Activated CD4-positive, alpha-beta T cell treated with anti-CD3 and anti-CD28 coated beads, Interleukin-2, Interleukin-6, amounts not matched to agents 100 ng/mL and 50 ng/mL, durations not matched to agents 16 hours and 8 hours (primary cell): Measurements from ENCODE around the gene COPRS.

ENCODE experiments used
- DNase-seq: peaks from one replicate; pipeline ENCODE4 v3.0.0-alpha.2; 2020

Gene COPRS

GRCh38 chr17:31858642-31859486 is at the start of gene COPRS:
Gene COPRS (minus strand): TSS chr17:31859244. CDS start chr17:31859199, 45 bp downstream.
- peak; percentile 89 for DNase-seq

GRCh38 chr17:31908386-31908785 is 49.3 kb upstream of the COPRS start:
- DNase-seq: no peak

- DNase-seq: no peak
Observed at GRCh38 chr17:31907342-31907962, 48.4 kb upstream of the COPRS start.

GRCh38 chr17:31903401-31903800 is 44.4 kb upstream of the COPRS start:
- DNase-seq: no peak

- DNase-seq: peak; percentile 55
Observed at GRCh38 chr17:31902693-31903092, 43.6 kb upstream of the COPRS start.

GRCh38 chr17:31900877-31901276 is 41.8 kb upstream of the COPRS start:
- DNase-seq: peak; percentile 15

- no peak for DNase-seq
Observed at GRCh38 chr17:31888124-31888523, 29.1 kb upstream of the COPRS start.

- DNase-seq: no peak
Observed at GRCh38 chr17:31882571-31882970, 23.5 kb upstream of the COPRS start.

GRCh38 chr17:31880311-31880710 is 21.3 kb upstream of the COPRS start:
- no peak for DNase-seq

- DNase-seq: no peak
Observed at GRCh38 chr17:31878703-31879073, 19.6 kb upstream of the COPRS start.

GRCh38 chr17:31877911-31878702 is 19.1 kb upstream of the COPRS start:
- peak; percentile 38 for DNase-seq

GRCh38 chr17:31877341-31877740 is 18.3 kb upstream of the COPRS start:
- no peak for DNase-seq

- no peak for DNase-seq
Observed at GRCh38 chr17:31875081-31875480, 16.0 kb upstream of the COPRS start.

- no peak for DNase-seq
Observed at GRCh38 chr17:31869797-31870568, 10.9 kb upstream of the COPRS start.

- DNase-seq: no peak
Observed at GRCh38 chr17:31869031-31869430, 10.0 kb upstream of the COPRS start.

GRCh38 chr17:31859487-31860008 is 504 bp upstream of the COPRS start:
- DNase-seq: no peak

- DNase-seq: no peak
Observed at GRCh38 chr17:31857920-31858641, 963 bp downstream of the COPRS start.

- DNase-seq: no peak
Observed at GRCh38 chr17:31856750-31857149, 2.3 kb downstream of the COPRS start.

- no peak for DNase-seq
Observed at GRCh38 chr17:31854672-31855071, 4.4 kb downstream of the COPRS start.

- no peak for DNase-seq
Observed at GRCh38 chr17:31853911-31854470, 5.1 kb downstream of the COPRS start.

GRCh38 chr17:31845291-31845690 is 13.8 kb downstream of the COPRS start:
- no peak for DNase-seq
